ENCODE measurements around the gene LRBA. TPM values are rescaled to one million over a fixed set of nuclear protein-coding genes. Genes with fewer than 3 reads are reported as not detected.

The LRBA gene
- total and polyA plus RNA-seq, 12 donors, result 6.2 to 31.2 (median 23.9) TPM

DNA sequence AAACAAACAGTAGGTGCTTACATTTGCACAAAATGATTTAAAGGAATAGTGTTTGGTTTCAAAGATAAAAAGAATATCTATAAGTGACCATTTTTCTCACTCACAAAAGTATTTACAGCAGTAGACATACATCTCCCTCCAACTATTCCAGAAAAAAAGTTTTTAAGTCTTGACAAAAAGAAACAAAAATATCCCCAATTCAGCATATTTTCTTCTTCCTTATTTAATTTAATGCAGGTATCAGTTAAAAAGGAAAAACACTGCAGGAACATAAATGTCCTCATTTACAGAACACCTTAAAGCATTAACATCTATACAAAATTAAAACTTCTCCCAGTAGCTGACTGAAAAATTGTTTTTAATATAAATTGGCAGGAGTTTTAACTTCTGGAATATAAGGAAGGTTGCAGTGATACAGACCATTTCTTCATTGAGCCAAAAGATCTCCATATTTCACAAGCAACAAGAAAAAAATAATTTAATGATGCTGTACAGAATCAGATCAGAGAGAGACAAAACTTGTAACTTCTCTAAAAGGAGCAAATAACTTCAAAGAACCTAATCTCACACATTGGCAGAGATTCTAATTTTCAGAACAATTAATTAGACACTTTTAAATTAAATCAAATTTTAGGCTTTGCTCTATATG is 428.8 kb downstream of the LRBA start:
- H3K4me1 ChIP-seq, result peaks cover 0 to 10% (median 0%) of the 10 kb centered on the region in 9 donors
- peaks cover 0 to 18% (median 0%) of the 10 kb centered on the region in 11 donors for H3K9me3 ChIP-seq
- ATAC-seq, result no peak
- H3K27ac ChIP-seq, result no peak overlapping the region
- DNase-seq, result no peak
- TF ChIP-seq CTCF (IDR thresholded peaks at IDR 0.05), result no peak
- peaks cover 0 to 26% (median 0%) of the 10 kb centered on the region in 9 donors for H3K36me3 ChIP-seq
- H3K4me3 ChIP-seq, result no peak overlapping the region
- peaks cover 0 to 37% (median 0%) of the 10 kb centered on the region in 7 donors for H3K27me3 ChIP-seq
- intact Hi-C loops (cut with DNase I), result loop anchor here in 1 of 10 donors (10.0 kb wide), 1 partner anchor 291 kb away; no protein-coding TSS in a partner anchor

GRCh38 chr4:150585611-150586010 is 429.5 kb downstream of the LRBA start:
- H3K9me3 ChIP-seq, result peaks cover 0 to 18% (median 0%) of the 10 kb centered on the region in 11 donors
- WGBS, 2 donors, result 97 to 98% methylated on average over 1 of the region's 1 CpG
- ATAC-seq (no peak), DNase-seq (no peak)
- no peak overlapping the region for H3K27ac ChIP-seq
- H3K27me3 ChIP-seq, result peaks cover 0 to 44% (median 0%) of the 10 kb centered on the region in 7 donors
- intact Hi-C loops (cut with DNase I), result loop anchor here in 1 of 10 donors (10.0 kb wide), 1 partner anchor 291 kb away; no protein-coding TSS in a partner anchor
- peaks cover 0 to 26% (median 0%) of the 10 kb centered on the region in 9 donors for H3K36me3 ChIP-seq
- H3K4me1 ChIP-seq, result peaks cover 0 to 10% (median 0%) of the 10 kb centered on the region in 9 donors
- H3K4me3 ChIP-seq, result no peak overlapping the region
- no peak for TF ChIP-seq CTCF (IDR thresholded peaks at IDR 0.05)

DNA sequence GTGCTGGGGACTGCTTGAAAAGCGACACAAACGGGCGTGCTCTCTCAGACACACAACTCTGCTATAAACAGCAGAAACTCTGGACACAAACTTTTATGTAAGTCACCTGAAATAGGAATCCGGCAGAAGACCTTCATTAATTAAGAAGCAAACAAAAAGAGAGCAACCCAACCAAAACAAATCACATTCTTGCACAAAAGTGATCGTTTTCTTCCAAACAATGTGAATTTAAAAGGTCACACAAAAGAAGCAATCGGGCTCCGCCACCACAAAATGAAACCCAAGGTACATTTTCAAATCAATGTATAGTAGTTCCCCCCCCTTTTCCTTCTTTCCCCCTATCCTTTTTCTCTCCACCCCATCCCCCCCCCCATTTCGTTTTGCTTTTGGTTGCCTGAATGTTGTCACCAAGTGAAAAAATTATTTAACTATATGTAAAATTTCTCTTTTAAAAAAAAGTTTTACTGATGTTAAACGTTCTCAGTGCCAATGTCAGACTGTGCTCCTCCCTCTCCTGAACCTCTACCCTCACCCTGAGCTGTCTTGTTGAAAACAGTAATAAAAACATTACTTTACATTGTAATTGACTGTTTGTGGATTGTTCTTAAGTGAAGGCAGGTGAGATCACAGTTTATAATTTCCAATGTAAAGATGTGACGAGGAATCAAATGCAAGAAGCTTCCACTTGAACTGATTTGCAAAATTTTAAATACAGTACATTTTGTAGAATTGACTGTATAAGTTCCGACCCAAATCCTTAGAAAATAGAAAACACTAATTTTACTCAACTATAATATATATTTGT is 430.8 kb downstream of the LRBA start:
- Histone ChIP-seq H3K4me3 (peak overlapping the region in 9 of 10 donors; percentile 22 to 54 (median 50)), H3K27ac (no peak overlapping the region), H3K4me1 (peaks cover 0 to 10% (median 0%) of the 10 kb centered on the region in 9 donors), H3K27me3 (peaks cover 0 to 52% (median 0%) of the 10 kb centered on the region in 7 donors), H3K36me3 (peaks cover 0 to 21% (median 0%) of the 10 kb centered on the region in 9 donors), H3K9me3 (peaks cover 0 to 28% (median 0%) of the 10 kb centered on the region in 11 donors)
- TF ChIP-seq CTCF (IDR thresholded peaks at IDR 0.05), result no peak
- ATAC-seq (no peak), DNase-seq (no peak)
- intact Hi-C loops (cut with DNase I), result loop anchor here in 1 of 10 donors (10.0 kb wide), 1 partner anchor 290 kb away; no protein-coding TSS in a partner anchor
- 61 to 74% methylated on average over 11 of the region's 11 CpGs for WGBS, 2 donors
